Mammary epithelial cell (primary cell): Measurements from ENCODE around the gene FMO5.

ENCODE experiments used
- EZH2 ChIP-seq: IDR thresholded peaks from 2 replicates; pipeline ENCODE4 v1.6.1; 2012; ENCODE audit warnings: low read length, inconsistent platforms, borderline replicate concordance
- TF ChIP-seq, protein P1 (sequence below), 2 donors: IDR thresholded peaks in 1 of 2; conservative IDR thresholded peaks in 1 of 2; 2 replicates each; pipeline ENCODE4 v1.5.1; 2011 to 2012; ENCODE audit warnings: inconsistent platforms in 2 of 2, low read length in 2 of 2, mild to moderate bottlenecking in 2 of 2, control low read depth in 1 of 2, low read depth in 1 of 2; ENCODE audit not compliant: insufficient read depth in 1 of 2; ENCODE audit errors: extremely low read depth in 1 of 2

DNA sequence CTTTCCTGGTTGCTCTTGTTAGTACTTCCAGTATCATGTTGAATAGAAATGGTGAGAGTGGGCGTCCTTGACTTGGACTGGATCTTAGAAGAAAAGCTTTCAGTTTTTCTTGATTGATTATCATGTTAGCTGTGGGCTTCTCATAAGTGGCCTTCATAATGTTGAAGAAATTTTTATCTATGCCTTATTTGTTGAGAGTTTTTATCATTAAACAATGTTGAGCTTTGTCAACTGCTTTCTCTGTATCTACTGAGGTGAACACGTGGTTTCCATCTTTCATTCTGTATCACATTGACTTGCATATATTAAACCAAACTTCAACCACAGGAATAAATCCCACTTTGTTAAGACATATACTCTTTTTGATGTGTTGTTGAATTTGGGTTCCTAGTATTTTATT, 82.3 kb downstream of the FMO5 start:
- TF ChIP-seq, protein P1, sequence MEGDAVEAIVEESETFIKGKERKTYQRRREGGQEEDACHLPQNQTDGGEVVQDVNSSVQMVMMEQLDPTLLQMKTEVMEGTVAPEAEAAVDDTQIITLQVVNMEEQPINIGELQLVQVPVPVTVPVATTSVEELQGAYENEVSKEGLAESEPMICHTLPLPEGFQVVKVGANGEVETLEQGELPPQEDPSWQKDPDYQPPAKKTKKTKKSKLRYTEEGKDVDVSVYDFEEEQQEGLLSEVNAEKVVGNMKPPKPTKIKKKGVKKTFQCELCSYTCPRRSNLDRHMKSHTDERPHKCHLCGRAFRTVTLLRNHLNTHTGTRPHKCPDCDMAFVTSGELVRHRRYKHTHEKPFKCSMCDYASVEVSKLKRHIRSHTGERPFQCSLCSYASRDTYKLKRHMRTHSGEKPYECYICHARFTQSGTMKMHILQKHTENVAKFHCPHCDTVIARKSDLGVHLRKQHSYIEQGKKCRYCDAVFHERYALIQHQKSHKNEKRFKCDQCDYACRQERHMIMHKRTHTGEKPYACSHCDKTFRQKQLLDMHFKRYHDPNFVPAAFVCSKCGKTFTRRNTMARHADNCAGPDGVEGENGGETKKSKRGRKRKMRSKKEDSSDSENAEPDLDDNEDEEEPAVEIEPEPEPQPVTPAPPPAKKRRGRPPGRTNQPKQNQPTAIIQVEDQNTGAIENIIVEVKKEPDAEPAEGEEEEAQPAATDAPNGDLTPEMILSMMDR (conservative IDR thresholded peaks at IDR 0.05 in 1 of 2, IDR thresholded peaks at IDR 0.05 in 1 of 2; ENCODE audit: extremely low read depth in 1 of 2, insufficient read depth in 1 of 2, low read depth in 1 of 2, low read length in 2 of 2) = no peak
- TF ChIP-seq EZH2 = no peak
